ENCODE measurements around the gene SYNGR1.

Gene SYNGR1

GRCh38 chr22:39419096-39419495 is 69.3 kb downstream of the SYNGR1 start:
- no peaks in the 10 kb centered on the region for H3K9me3 ChIP-seq (replicated peaks in 1 of 2; ENCODE audit: control insufficient read depth in 2 of 2, insufficient read depth in 1 of 2, low read depth in 1 of 2, low read length in 2 of 2)
- H2BK120ac ChIP-seq (ENCODE audit: low read depth, low read length): no peak overlapping the region
- H2AFZ ChIP-seq (ENCODE audit: low read length): no peak overlapping the region
- no peak overlapping the region for H2AK5ac ChIP-seq (ENCODE audit: low read depth, low read length)
- no peaks in the 10 kb centered on the region for H3K27me3 ChIP-seq (ENCODE audit: control insufficient read depth in 3 of 3, insufficient read depth in 3 of 3, low read depth in 1 of 3, low read length in 3 of 3)
- no peak overlapping the region for H3K23ac ChIP-seq (ENCODE audit: low read depth, low read length, poor library complexity)
- no peak overlapping the region for H3K4me3 ChIP-seq (ENCODE audit: low read length in 2 of 2)
- no peak overlapping the region for H3K14ac ChIP-seq (ENCODE audit: low read length)
- H3K4me1 ChIP-seq (ENCODE audit: control insufficient read depth in 2 of 2, insufficient read depth in 1 of 2, low read depth in 1 of 2, low read length in 2 of 2): no peaks in the 10 kb centered on the region
- no peaks in the 10 kb centered on the region for H3K79me1 ChIP-seq (ENCODE audit: low read depth, low read length)
- peaks cover 53 to 81% of the 10 kb centered on the region in 2 donors for H3K36me3 ChIP-seq (replicated peaks in 1 of 2; ENCODE audit: control insufficient read depth in 2 of 2, insufficient read depth in 2 of 2, low read length in 2 of 2)
- no peak overlapping the region for H4K91ac ChIP-seq (ENCODE audit: low read depth, low read length, poor library complexity)
- H2BK15ac ChIP-seq (ENCODE audit: low read length): no peak overlapping the region
- no peak overlapping the region for H3K4ac ChIP-seq (ENCODE audit: low read length)
- H3K18ac ChIP-seq (ENCODE audit: low read length): no peak overlapping the region
- no peak overlapping the region for H3K27ac ChIP-seq (replicated peaks; ENCODE audit: low read length)
- no peak for DNase-seq (ENCODE audit: low spot score)
- no peak overlapping the region for H2BK12ac ChIP-seq (ENCODE audit: low read length)
- H4K8ac ChIP-seq (ENCODE audit: low read depth, low read length): no peak overlapping the region
- no peak overlapping the region for H2BK5ac ChIP-seq (ENCODE audit: low read length)
- no CpG with 5 or more reads among the region's 6 CpGs for WGBS, 2 donors (ENCODE audit: extremely low coverage in 2 of 2, insufficient read length in 2 of 2, insufficient replicate concordance in 1 of 2)
- H3K4me2 ChIP-seq (ENCODE audit: insufficient read depth, low read length, poor library complexity, severe bottlenecking): no peak overlapping the region
- H3K9ac ChIP-seq (ENCODE audit: low read depth, low read length, poor library complexity): no peak overlapping the region

- H3K4me1 ChIP-seq (ENCODE audit: control insufficient read depth in 2 of 2, insufficient read depth in 1 of 2, low read depth in 1 of 2, low read length in 2 of 2): no peaks in the 10 kb centered on the region
- no peak overlapping the region for H2BK120ac ChIP-seq (ENCODE audit: low read depth, low read length)
Measured at GRCh38 chr22:39419911-39420310, 70.1 kb downstream of the SYNGR1 start.

GRCh38 chr22:39421691-39422090 is 71.9 kb downstream of the SYNGR1 start:
- Histone ChIP-seq H2BK120ac (ENCODE audit: low read depth, low read length) (no peak overlapping the region), H3K79me1 (ENCODE audit: low read depth, low read length) (no peaks in the 10 kb centered on the region), H3K4me1 (ENCODE audit: control insufficient read depth in 2 of 2, insufficient read depth in 1 of 2, low read depth in 1 of 2, low read length in 2 of 2) (no peaks in the 10 kb centered on the region), H3K27ac (replicated peaks; ENCODE audit: low read length) (no peak overlapping the region), H3K27me3 (ENCODE audit: control insufficient read depth in 3 of 3, insufficient read depth in 3 of 3, low read depth in 1 of 3, low read length in 3 of 3) (no peaks in the 10 kb centered on the region), H3K4me3 (ENCODE audit: low read length in 2 of 2) (no peak overlapping the region), H2BK12ac (ENCODE audit: low read length) (no peak overlapping the region), H3K9me3 (replicated peaks in 1 of 2; ENCODE audit: control insufficient read depth in 2 of 2, insufficient read depth in 1 of 2, low read depth in 1 of 2, low read length in 2 of 2) (no peaks in the 10 kb centered on the region), H2BK5ac (ENCODE audit: low read length) (no peak overlapping the region), H2AK5ac (ENCODE audit: low read depth, low read length) (no peak overlapping the region), H3K36me3 (replicated peaks in 1 of 2; ENCODE audit: control insufficient read depth in 2 of 2, insufficient read depth in 2 of 2, low read length in 2 of 2) (peaks cover 40 to 80% of the 10 kb centered on the region in 2 donors), H3K4me2 (ENCODE audit: insufficient read depth, low read length, poor library complexity, severe bottlenecking) (no peak overlapping the region), H4K91ac (ENCODE audit: low read depth, low read length, poor library complexity) (no peak overlapping the region), H2BK15ac (ENCODE audit: low read length) (no peak overlapping the region), H4K8ac (ENCODE audit: low read depth, low read length) (no peak overlapping the region), H3K14ac (ENCODE audit: low read length) (no peak overlapping the region), H3K4ac (ENCODE audit: low read length) (no peak overlapping the region), H3K18ac (ENCODE audit: low read length) (no peak overlapping the region), H3K23ac (ENCODE audit: low read depth, low read length, poor library complexity) (peak overlapping the region; percentile 17), H2AFZ (ENCODE audit: low read length) (no peak overlapping the region), H3K9ac (ENCODE audit: low read depth, low read length, poor library complexity) (no peak overlapping the region)
- DNase-seq (ENCODE audit: low spot score): no peak
- no CpG with 5 or more reads among the region's 11 CpGs for WGBS, 2 donors (ENCODE audit: extremely low coverage in 2 of 2, insufficient read length in 2 of 2, insufficient replicate concordance in 1 of 2)

More at GRCh38 chr22:39419911-39420310, 70.1 kb downstream of the SYNGR1 start:
- no peak overlapping the region for H2BK15ac ChIP-seq (ENCODE audit: low read length)
- H3K9me3 ChIP-seq (replicated peaks in 1 of 2; ENCODE audit: control insufficient read depth in 2 of 2, insufficient read depth in 1 of 2, low read depth in 1 of 2, low read length in 2 of 2): no peaks in the 10 kb centered on the region
- no peak overlapping the region for H4K91ac ChIP-seq (ENCODE audit: low read depth, low read length, poor library complexity)
- no peak overlapping the region for H3K4me3 ChIP-seq (ENCODE audit: low read length in 2 of 2)
- no peak overlapping the region for H2BK5ac ChIP-seq (ENCODE audit: low read length)
- H3K4ac ChIP-seq (ENCODE audit: low read length): no peak overlapping the region
- H3K18ac ChIP-seq (ENCODE audit: low read length): no peak overlapping the region
- H3K9ac ChIP-seq (ENCODE audit: low read depth, low read length, poor library complexity): no peak overlapping the region
- no peak overlapping the region for H3K4me2 ChIP-seq (ENCODE audit: insufficient read depth, low read length, poor library complexity, severe bottlenecking)
- no peak for DNase-seq (ENCODE audit: low spot score)
- H3K27me3 ChIP-seq (ENCODE audit: control insufficient read depth in 3 of 3, insufficient read depth in 3 of 3, low read depth in 1 of 3, low read length in 3 of 3): no peaks in the 10 kb centered on the region
- no peak overlapping the region for H2BK12ac ChIP-seq (ENCODE audit: low read length)
- WGBS, 2 donors (ENCODE audit: extremely low coverage in 2 of 2, insufficient read length in 2 of 2, insufficient replicate concordance in 1 of 2): no CpG with 5 or more reads among the region's 5 CpGs
- no peak overlapping the region for H2AFZ ChIP-seq (ENCODE audit: low read length)
- H3K14ac ChIP-seq (ENCODE audit: low read length): no peak overlapping the region
- no peaks in the 10 kb centered on the region for H3K79me1 ChIP-seq (ENCODE audit: low read depth, low read length)
- no peak overlapping the region for H4K8ac ChIP-seq (ENCODE audit: low read depth, low read length)
- no peak overlapping the region for H3K23ac ChIP-seq (ENCODE audit: low read depth, low read length, poor library complexity)
- H3K27ac ChIP-seq (replicated peaks; ENCODE audit: low read length): no peak overlapping the region
- H3K36me3 ChIP-seq (replicated peaks in 1 of 2; ENCODE audit: control insufficient read depth in 2 of 2, insufficient read depth in 2 of 2, low read length in 2 of 2): peaks cover 53 to 88% of the 10 kb centered on the region in 2 donors
- H2AK5ac ChIP-seq (ENCODE audit: low read depth, low read length): no peak overlapping the region

- no peaks in the 10 kb centered on the region for H3K79me1 ChIP-seq (ENCODE audit: low read depth, low read length)
- no peak overlapping the region for H4K8ac ChIP-seq (ENCODE audit: low read depth, low read length)
- no peaks in the 10 kb centered on the region for H3K4me1 ChIP-seq (ENCODE audit: control insufficient read depth in 2 of 2, insufficient read depth in 1 of 2, low read depth in 1 of 2, low read length in 2 of 2)
- no peak overlapping the region for H2BK5ac ChIP-seq (ENCODE audit: low read length)
- no peak overlapping the region for H3K4ac ChIP-seq (ENCODE audit: low read length)
- no peak overlapping the region for H2BK15ac ChIP-seq (ENCODE audit: low read length)
- no peak overlapping the region for H3K4me2 ChIP-seq (ENCODE audit: insufficient read depth, low read length, poor library complexity, severe bottlenecking)
- H2AK5ac ChIP-seq (ENCODE audit: low read depth, low read length): no peak overlapping the region
- no peak overlapping the region for H2BK120ac ChIP-seq (ENCODE audit: low read depth, low read length)
- H3K4me3 ChIP-seq (ENCODE audit: low read length in 2 of 2): no peak overlapping the region
- no peak overlapping the region for H2BK12ac ChIP-seq (ENCODE audit: low read length)
- H3K27me3 ChIP-seq (ENCODE audit: control insufficient read depth in 3 of 3, insufficient read depth in 3 of 3, low read depth in 1 of 3, low read length in 3 of 3): no peaks in the 10 kb centered on the region
- H3K9me3 ChIP-seq (replicated peaks in 1 of 2; ENCODE audit: control insufficient read depth in 2 of 2, insufficient read depth in 1 of 2, low read depth in 1 of 2, low read length in 2 of 2): no peaks in the 10 kb centered on the region
- no peak overlapping the region for H4K91ac ChIP-seq (ENCODE audit: low read depth, low read length, poor library complexity)
- no peak overlapping the region for H3K27ac ChIP-seq (replicated peaks; ENCODE audit: low read length)
- DNase-seq (ENCODE audit: low spot score): no peak
- H3K9ac ChIP-seq (ENCODE audit: low read depth, low read length, poor library complexity): no peak overlapping the region
- H3K36me3 ChIP-seq (replicated peaks in 1 of 2; ENCODE audit: control insufficient read depth in 2 of 2, insufficient read depth in 2 of 2, low read length in 2 of 2): peaks cover 39 to 80% of the 10 kb centered on the region in 2 donors
- H3K18ac ChIP-seq (ENCODE audit: low read length): no peak overlapping the region
- H2AFZ ChIP-seq (ENCODE audit: low read length): no peak overlapping the region
- H3K23ac ChIP-seq (ENCODE audit: low read depth, low read length, poor library complexity): no peak overlapping the region
- WGBS, 2 donors (ENCODE audit: extremely low coverage in 2 of 2, insufficient read length in 2 of 2, insufficient replicate concordance in 1 of 2): no CpG with 5 or more reads among the region's 7 CpGs
- H3K14ac ChIP-seq (ENCODE audit: low read length): no peak overlapping the region
Measured at GRCh38 chr22:39422101-39422500, 72.3 kb downstream of the SYNGR1 start.
